ENCODE data around the gene DOK4.
A peak's percentile ranks its signal among the peaks of the same experiment; 100 is the strongest.

DNA sequence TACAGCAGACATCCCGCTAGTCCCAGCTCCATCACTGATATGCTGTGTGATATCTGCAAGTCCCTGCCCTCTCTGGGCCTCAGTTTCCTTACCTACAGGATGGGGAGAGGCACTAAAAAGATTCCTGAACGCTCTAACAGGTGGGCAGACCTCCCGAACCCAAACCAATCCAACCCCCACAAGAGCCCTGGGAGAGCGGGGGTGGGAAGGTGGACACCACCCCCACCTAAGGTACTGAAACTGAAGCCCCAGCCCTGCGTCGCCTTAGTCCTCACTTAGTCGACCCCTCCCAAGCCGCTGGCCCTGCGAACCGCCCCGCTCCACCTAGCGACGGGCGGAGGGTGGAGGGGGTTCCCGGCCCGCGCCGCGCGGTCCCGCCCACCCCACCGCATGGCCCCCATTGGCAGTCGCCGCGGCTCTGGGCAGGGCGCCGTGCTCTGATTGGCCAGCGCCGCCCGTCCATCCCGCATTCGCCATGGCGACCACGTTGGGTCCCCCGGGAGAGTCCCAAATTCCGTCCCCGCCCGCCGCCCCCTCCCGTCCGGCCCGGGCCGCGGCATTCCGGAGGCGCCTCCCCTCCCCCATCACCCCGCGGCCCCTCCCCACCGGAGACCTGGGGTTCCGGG is 49.5 kb upstream of the DOK4 start:
- TF ChIP-seq EP300 (IDR thresholded peaks at IDR 0.05; ENCODE audit: borderline replicate concordance in 1 of 2, low read depth in 2 of 2, low read length in 2 of 2) (no peak), MAFK (IDR thresholded peaks at IDR 0.05; ENCODE audit: low read depth, low read length) (no peak), CEBPB (IDR thresholded peaks at IDR 0.05; ENCODE audit: low read depth, low read length) (no peak), POLR2A (IDR thresholded peaks at IDR 0.05; ENCODE audit: control extremely low read depth in 1 of 2, low read depth in 2 of 2, low read length in 2 of 2) (no peak), GABPA (IDR thresholded peaks at IDR 0.05; ENCODE audit: borderline replicate concordance, insufficient read depth, low read length) (no peak), TAF1 (IDR thresholded peaks at IDR 0.05; ENCODE audit: low read depth, low read length) (no peak), MAX (IDR thresholded peaks at IDR 0.05) (peak; percentile 19; the same call in 1 of the 2 replicates), BRCA1 (IDR thresholded peaks at IDR 0.05; ENCODE audit: low read depth, low read length) (no peak), EZH2 (IDR thresholded peaks at IDR 0.05; ENCODE audit: low read depth, low read length, severe bottlenecking) (no peak)
- TF ChIP-seq, protein P1, sequence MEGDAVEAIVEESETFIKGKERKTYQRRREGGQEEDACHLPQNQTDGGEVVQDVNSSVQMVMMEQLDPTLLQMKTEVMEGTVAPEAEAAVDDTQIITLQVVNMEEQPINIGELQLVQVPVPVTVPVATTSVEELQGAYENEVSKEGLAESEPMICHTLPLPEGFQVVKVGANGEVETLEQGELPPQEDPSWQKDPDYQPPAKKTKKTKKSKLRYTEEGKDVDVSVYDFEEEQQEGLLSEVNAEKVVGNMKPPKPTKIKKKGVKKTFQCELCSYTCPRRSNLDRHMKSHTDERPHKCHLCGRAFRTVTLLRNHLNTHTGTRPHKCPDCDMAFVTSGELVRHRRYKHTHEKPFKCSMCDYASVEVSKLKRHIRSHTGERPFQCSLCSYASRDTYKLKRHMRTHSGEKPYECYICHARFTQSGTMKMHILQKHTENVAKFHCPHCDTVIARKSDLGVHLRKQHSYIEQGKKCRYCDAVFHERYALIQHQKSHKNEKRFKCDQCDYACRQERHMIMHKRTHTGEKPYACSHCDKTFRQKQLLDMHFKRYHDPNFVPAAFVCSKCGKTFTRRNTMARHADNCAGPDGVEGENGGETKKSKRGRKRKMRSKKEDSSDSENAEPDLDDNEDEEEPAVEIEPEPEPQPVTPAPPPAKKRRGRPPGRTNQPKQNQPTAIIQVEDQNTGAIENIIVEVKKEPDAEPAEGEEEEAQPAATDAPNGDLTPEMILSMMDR (IDR thresholded peaks at IDR 0.05; ENCODE audit: control extremely low read depth in 1 of 3, insufficient read depth in 1 of 3, low read depth in 1 of 3, low read length in 3 of 3), result peak in 2 of 3 experiments; percentile 10 to 12; a peak in 2 of 4 replicates

Data from H1 (cell line).